GM19397 (cell line): ENCODE measurements around the gene DTYMK.
A peak's percentile ranks its signal among the peaks of the same experiment; 100 is the strongest.

Experiments used
- ATAC-seq: cut with Tn5 transposase; IDR thresholded peaks from one replicate; pipeline ENCODE4 v1.9.1; 2021; ENCODE audit warnings: mild to moderate bottlenecking, moderate library complexity; ENCODE audit not compliant: unreplicated experiment

DTYMK gene

DNA sequence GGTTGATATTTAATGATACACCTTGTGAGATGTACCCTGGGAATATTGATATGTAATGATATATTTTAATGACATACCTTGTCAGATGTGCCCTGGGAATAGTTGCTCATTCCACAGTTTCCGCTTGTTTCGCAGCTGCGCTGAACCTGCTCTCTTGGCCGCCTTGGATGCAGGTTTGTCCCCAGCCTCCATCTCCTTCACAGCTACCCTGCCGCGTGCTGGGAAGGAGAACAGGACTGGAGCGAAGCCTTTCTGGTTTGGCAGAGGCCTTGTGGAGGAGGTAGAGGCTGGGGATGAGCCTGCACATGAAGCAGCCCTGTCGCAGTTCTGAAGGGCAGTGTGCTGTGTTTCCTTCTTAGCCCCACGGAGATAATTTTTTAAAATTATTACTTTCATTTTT is 34.5 kb downstream of the DTYMK start:
- ATAC-seq = no peak

DNA sequence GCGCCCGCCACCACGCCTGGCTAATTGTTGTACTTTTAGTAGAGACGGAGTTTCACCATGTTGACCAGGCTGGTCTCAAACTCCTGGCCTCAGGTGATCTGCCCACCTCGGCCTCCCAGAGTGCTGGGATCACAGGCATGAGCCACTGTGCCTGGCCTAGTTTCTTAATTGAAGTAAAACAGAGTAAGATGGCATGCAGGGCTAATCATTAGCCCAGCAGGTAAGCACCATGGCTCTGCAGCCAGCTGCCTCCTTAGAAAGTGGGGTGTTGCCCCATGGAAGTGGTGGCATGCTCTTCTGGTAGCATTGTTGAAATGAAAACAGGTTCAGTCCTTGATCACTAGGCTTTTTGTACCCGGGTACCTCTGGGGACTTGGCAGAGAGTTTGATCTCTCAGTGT is 36.7 kb downstream of the DTYMK start:
- ATAC-seq = no peak

DNA sequence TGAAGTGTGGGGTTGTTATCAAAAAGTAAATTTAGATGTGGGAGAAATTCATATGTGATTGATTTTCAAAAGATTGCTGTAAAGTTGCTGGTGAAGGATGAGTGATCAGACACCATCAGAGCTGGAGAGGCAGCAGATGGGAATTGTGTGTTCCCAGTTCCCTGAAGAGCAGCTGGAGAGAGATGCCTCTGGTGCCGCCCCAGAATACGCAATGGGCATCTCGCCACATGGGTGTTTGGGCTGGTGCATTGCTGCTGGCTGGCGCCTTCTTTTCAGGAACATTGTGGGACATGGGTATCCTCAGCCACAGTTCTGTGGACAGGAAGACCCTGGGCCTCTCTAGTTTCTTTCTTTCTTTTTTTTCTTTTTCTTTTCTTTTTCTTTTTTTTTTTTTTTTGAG is 37.2 kb downstream of the DTYMK start:
- no peak for ATAC-seq

DNA sequence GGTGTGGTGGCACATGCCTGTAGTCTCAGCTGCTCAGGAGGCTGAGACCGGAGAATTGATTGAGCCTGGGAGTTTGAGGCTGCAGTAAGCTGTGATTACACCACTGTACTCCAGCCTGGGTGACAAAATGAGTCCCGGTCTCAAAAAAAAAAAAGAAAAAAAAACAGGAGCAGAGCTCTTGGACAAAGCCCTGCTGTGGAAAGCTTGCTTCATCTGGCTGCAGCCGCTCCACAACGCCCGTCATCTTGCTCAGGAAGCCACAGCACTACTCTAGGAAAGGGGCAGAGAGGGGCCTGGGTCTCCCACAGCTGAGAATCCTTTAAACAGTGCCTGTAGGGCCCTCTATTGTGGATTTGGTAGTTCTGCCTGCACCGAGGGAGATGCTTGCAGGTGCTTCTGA is 38.2 kb downstream of the DTYMK start:
- no peak for ATAC-seq

DNA sequence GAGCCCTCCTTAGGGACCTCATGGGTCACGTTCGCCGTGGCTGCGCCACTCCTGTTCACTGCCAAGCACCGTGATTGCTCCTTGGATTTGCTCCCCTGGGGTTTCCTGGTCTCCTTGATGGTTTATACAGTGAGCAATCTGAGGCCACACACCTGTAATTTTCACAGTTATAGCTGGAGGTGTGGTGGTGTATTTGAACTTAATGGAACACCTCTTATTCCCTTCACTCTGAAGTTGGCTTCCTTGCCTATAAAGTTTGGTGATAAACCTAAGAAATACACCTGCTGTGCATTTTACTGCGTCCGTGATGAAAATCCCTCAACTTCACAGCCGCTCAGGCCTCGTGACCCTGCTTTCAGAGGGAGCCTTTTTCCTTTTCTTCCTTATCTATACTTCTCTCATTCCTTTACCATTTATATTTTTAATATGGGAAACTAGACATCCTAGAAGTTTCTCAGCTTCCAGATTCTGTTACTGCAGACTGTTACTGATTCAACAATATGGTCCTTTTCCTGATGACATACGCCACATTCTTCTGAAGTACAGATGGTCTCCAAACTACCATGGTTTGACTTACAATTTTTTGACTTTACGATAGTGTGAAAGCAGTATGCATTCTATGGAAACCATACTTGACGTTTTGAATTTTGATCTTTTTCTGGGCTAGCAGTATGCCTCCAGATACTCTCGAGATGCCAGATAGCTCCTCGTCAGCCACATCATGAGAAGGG is 40.5 kb downstream of the DTYMK start:
- no peak for ATAC-seq

DNA sequence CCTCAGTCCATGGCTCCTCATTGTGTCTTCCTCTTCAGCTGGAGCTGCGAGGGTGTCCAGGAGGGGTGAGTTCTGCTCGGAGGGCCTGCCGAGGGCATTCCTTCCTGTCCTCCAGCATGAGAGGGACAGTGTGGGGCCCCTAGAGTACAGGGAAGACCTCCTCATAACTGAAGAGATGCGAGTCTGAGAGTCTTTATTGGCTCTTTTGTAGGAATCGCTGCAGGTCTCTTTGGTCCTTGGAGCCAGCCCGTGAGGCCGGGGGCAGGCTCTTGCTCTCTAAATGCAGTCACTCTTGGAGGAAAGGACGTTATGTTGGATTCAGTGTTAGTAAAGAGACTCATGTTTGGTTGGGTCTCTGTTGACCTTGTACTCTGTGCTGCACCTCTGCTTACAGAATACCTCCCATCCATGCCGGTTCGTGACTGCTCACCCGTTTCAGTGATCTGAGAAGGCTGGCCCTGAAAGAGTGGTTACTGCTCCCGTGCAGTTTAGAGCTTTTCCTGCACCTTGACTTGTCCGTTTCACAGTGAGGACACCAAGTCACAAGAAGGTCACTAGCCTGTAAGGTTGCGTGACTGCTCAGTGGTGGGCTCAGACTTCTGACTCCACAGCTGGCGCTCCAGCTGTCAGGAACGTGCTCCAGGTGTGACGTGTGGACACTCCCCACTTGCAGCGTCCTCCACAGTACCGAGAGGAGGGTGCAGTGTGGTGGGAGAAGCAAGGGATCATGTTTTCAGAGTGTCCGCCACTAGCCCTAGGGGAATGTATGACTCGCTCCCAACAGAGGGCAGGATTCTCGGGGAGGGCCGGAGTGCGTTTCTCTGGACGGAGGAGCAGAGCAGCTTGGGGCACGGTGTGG is 41.3 kb downstream of the DTYMK start:
- ATAC-seq = no peak

DNA sequence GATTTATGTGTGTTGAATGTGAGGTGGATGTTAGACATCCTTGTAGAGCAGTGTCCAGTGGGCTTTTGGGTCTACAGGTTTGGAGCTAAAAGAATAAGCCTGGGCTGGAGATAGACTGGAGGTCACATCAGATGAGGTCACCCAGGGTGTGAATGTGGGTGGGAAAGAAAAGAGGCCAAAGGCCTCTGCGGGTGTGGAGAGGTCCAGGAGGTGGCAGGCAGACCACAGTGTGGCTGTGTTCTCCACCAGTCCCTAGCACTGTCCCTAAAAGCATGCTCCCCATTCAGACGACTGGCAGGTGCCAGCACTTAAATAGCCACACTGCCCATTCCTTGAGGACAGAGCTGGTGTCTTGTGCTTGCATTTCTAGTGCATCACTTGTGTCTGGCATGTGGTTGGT is 45.0 kb downstream of the DTYMK start:
- ATAC-seq = no peak

DNA sequence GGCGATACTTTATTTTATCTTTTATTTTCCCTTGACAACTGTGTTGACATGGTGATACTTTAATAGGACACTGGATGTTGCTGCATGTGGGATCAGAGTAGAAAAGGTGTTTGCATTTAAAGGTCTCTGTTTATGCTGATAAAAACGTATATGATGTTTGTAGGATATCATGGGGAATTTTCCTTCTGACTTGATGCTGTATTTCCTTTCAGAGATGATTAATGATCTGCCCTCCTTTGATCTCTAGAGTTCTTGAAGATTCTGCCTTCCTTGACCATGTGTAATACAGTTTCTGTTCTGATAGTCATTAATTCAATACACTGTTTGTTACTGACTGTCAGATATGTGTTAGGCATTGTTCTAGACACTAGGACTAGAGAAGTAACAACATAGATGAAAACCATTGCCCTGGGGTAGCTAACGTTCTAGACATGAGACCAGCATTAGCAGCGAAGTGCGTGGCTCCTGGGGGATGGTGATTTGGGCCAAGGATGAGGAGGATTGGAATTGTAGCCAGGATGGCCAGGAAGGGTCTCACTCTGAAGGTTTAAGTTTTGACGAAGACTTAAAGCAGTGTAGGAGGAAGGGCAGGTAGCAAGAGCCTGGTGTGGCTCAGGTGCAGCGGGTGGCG is 46.3 kb downstream of the DTYMK start:
- ATAC-seq = no peak

DNA sequence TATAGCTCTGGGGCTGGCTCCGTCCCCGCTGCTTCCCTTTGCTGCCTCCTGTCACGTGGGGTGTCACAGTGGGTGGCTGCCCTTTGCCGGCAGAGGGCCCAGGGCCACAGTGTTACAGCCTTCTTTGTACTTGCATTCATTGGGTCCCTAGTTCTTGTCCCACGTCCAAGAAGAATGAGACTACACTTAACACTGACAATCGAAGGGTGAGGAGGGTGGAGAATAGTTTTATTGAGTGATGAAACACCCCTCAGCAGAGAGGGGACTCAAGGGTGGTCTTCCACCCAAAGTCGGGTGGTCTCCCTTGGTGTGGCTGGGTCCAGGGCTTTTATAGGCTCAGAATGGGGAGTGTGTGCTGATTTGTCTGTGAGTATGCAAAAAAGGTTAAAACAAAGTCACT is 47.2 kb downstream of the DTYMK start:
- no peak for ATAC-seq

DNA sequence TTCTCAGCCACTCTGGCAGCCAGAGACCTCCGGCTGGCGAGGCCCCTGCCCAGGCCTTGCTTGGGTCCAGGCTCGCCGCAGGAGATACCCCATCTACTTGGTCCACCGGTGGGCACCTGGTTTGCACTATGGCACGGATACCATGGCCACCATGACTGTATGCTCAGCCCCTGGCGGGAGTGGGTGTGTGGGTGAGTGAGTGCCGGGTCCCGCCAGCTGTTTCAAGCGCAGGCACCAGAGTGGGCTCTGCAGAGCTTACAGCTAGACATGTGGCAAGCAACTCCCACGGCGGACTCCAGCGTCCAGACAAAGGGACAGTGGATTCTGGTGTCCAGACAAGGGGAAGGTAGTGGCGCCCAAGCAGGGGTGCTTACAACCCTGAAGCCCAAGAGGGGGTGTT is 47.7 kb downstream of the DTYMK start:
- ATAC-seq = no peak

DNA sequence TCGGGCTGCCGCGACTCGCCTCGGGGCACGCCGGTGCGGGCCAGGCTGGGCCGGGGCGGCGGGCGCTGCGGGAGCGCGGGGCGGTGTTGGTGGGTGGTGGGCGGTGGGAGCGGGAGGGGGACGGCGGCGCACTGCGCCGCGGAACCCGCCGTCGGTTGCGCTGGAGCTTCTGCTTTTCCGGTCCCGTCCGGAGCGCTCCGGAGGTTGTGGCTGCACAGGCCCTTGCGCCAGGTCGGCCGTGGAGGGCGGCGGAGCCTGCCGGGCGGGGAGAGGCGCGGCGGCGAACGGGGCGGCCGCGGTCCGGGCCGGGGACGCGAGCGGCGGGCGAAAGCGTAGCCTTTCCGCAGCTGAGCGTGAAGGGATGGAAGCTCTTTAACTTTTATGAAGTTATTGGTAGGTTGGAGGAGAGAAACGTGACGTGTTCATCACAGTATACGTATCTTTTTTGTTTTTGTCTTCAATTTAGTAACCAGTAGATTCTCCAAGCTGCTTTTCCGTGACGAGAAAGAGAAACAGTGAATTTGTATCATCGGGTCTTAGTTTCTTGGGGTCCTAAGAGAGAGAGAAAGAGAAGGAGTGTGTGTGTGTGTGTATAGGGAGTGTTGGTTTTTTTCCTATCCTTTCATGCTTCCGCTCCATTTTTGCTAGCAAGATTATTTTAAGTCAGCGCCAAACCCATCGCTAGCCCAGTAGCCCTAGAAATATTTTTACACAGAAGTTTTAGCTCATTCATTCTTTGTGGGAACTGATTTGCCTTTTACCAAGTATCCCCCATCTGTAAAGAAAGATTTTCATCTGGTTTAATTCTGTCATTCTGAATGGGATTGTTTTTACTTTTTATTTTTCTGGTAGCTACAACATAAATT is 48.6 kb downstream of the DTYMK start:
- ATAC-seq = peak; percentile 28

DNA sequence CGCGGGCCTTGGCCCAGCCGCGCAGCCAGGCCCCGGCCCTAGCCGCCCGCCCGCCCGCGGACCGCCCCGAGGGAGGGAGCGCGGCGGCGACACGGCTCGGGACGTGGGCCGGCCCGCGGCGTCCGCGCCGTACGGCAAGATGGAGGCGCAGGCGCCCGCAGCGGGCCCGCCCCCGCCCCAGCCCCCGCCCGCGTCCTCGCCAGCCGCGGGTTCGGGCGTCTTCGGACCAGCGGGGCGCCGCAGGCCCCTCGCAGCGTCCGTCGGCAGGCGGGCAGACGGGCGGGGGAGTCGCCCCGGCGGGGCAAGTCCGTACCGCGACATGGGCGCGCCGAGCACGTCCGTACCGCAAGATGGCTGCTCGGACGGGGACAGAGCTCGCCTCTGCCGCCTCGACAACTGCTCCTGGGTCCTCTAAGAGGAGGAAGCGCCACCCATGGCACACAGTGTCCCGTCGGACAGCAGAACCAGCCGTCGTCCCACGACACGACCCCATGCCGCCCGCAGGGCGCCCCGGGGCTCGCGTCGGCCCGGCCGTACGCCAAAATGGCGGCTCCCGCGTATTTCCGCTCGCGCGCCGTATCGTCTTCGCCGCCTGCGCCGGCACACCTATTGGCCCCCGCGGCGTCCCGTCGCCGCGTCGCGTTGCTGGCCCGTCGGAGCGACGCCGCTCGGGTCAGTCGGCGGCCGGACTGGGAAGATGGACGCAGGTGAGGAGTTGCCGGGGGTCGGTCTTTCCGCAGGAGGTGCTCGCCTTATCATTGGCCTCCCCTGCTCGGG is 49.4 kb downstream of the DTYMK start, which contains the start of the genes ATG4B and THAP4:
Gene ATG4B, plus strand, starts transcription at position 676 of the 777 bp plus-strand sequence. Its CDS starts 22 bp downstream, at position 698.
Gene THAP4, minus strand, starts transcription at position 141 of the 777 bp plus-strand sequence. CDS start 141 bp downstream, outside the sequence.
- peak; percentile 64 for ATAC-seq

DNA sequence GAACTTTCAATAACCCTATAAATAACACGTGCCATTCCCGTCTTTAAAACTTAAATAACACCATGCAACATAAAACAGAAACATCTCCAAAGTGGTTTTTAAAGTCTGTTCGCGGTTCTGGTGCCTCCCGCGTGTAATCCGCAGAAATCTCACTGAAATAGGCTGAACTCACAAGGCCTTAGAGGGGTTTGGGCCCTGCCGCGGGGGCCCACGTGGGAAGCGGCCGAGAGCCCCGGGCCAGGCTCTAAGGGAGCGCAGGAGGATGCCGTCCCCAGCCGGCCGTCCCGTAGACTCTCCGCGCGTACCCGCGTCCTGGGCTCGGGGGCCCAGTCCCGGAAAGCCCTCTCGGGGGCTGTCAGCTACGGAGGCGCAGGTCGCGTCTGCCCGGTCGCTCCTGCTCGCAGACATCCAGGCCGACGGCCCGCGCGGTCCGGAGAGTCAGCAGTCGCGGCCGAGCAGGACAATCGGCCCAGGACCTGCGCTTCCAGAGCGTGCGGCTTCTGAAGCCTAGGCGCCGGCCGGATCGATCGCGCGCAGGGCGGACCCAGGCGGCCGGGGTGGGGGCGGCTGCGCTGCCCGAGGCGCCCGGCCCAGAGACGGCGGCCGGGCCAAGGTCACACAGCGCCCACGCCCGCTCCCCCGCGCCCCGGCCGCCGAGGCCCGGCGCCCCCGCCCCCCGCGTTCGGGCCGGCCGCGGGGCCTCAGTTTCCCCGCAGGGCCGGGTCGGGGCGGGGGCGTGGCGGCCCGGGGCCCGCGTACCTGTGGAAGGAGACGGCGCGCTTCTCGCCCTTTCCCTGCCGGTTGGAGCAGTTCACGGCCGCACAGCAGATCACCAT is 50.2 kb downstream of the DTYMK start:
- peak; percentile 31 for ATAC-seq

DNA sequence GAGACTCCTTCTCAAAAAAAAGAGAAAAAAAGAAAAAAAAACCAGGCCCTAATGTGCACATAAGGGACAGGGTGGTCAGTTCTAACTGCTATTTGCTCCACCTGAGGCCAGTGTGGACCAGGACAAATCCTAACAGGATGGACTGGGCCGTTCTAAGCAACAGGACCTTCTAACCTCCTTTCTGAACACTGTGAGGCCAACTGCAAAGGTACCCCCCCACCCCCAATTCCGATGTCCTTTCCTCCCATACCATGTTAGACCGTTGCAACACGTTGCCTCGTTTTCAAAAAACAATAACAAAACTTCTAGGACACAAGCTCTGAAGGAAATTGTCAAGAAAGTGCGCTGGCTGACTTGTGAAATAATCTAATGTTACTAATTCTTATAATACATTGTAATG is 50.9 kb downstream of the DTYMK start:
- no peak for ATAC-seq

DNA sequence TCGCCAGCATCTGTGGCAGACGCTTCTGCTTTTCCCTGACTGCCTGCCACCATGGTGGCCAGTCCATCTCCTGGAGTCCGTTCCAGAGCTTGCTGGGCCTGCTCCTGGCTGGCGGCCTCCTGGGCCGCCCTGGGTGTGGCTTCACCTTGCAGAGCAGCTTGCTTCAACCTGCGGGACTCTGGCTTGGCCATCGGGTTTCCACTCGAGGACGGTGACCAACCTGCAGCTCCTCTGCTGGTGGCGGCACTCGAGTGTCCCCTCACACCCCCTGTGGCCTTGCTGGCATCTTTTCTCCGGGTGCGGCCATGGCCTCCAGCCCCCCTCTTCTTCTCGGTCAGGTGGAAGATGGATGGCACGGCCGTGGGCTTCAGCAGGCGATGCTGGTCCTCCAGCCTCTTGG is 53.1 kb downstream of the DTYMK start:
- no peak for ATAC-seq

DNA sequence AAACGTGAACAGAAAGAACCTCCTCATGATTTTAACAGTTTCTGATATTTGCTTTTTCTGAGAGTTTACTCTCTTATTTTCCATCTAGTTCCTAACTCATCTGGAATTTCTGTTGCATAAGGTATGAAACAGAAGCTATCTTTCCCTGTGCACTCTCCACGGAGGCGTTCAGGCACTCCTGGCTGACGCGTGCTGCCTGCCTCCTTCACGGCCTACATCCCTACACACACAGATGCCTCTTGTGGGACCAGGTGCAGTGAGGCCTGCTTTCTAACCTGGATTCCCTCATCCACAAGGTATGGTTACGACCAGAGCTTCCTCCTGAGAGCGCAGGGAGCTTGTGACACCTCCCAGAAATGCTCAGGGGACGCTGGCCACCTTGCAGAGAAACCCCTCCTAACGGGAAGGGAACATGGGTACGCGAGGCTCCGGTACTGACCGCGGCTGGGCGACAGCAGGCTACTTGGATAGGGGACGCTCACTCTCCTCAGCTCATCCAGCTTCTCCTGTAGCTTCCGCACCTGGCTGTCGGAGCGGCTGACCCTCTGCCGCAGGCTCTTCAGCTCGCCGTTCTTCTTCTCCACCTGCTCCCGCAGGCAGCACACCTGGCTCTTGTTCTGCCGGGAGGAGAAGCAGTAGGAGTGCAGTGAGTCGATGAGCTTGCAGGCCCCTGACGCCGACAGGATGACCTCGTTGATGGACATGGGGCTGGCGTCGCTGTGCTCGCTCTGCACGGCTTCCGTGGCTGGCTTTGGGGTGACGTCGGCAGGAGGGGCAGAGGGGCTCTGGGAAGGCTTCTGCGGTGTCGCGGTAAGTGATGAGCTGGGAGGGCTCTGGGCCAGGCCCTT is 53.9 kb downstream of the DTYMK start:
- no peak for ATAC-seq

DNA sequence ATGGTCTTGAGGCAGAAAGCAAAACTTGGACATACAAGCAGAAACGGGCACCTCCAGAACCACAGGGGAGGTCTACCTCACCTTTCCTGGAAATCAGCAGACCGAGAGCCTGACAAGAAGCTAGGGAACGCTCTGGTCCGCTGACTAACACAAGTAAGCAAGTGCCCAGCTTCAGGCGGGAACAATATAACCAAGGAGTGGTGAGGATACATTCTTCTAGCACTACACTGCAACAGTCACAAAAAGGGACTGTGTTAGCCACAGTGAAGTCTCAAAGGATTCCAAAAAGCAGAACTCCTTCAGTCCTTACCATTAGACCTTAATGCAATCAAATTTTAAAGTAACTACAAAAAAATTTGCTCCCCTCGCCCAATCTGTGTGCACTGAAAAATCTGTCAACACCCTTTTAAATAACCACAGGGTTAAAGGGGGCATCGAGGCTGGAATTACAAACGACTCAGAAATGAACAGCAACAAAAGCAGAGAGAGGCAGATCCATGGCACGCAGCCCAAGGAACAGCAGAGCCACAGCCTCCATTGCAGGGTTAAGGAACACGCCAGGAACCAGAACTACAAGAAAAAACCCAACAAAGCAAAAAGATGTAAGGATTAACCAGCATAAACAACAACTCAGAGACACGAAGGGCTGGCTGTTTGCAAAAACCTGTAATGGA is 56.7 kb downstream of the DTYMK start:
- no peak for ATAC-seq

DNA sequence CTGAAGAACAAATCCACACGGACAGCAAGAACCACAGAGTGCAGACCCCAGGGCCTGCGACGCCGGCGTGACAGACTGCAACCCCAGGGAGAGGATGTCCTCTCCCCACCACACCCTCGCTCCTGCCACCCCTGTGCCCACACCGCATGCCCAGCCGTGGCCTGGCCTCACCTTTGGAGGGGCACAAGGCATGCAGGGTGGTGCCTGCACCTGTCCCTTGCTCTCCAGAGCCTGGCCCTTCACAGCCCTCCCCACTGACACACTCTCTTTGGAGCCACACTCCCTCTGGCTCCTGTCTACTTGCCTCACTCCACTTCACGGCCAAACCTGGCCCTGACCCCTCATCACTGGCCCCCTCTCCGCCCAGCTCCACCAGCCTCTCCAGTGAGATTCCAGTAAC is 58.9 kb downstream of the DTYMK start:
- no peak for ATAC-seq
